Stimulated activated naive CD8-positive, alpha-beta T cell treated with anti-CD3 and anti-CD28 coated beads, Interleukin-15, Interleukin-2, amounts not matched to agents 100 ng/mL and 50 ng/mL, for 24 hours (primary cell): ENCODE results near the gene TRIM27.
"Not testable (repeated sequence)": the region's sequence is repeated elsewhere in the genome, so short reads cannot be mapped to it uniquely, and the experiment has no call there.

Source experiments
- H3K27ac Mint-ChIP-seq: one replicate; pipeline ENCODE4 v1.8.0; 2021; ENCODE audit warnings: mild to moderate bottlenecking, mixed read lengths
- H3K27me3 Mint-ChIP-seq: one replicate; pipeline ENCODE4 v1.8.0; 2021; ENCODE audit warnings: mixed read lengths
- H3K36me3 Mint-ChIP-seq: one replicate; pipeline ENCODE4 v1.8.0; 2021; ENCODE audit warnings: low read depth, mixed read lengths
- H3K4me1 Mint-ChIP-seq: one replicate; pipeline ENCODE4 v1.8.0; 2021; ENCODE audit warnings: low read depth, mixed read lengths
- H3K4me3 Mint-ChIP-seq: one replicate; pipeline ENCODE4 v1.8.0; 2021; ENCODE audit warnings: mild to moderate bottlenecking, mixed read lengths
- H3K9me3 Mint-ChIP-seq: one replicate; pipeline ENCODE4 v1.8.0; 2021; ENCODE audit warnings: mixed read lengths

TRIM27 gene

GRCh38 chr6:28866205-28867085 is 57.3 kb downstream of the TRIM27 start:
- peak overlapping the region; percentile 79 for H3K4me3 Mint-ChIP-seq
- not testable (repeated sequence) for H3K27me3 Mint-ChIP-seq, H3K36me3 Mint-ChIP-seq, H3K9me3 Mint-ChIP-seq
- peak overlapping the region; percentile 88 for H3K27ac Mint-ChIP-seq
- peaks cover 43% of the 10 kb centered on the region for H3K4me1 Mint-ChIP-seq

- Mint-ChIP-seq H3K27ac (peak overlapping the region; percentile 88), H3K27me3 (peaks cover 11% of the 10 kb centered on the region), H3K9me3 (no peaks in the 10 kb centered on the region), H3K36me3 (peaks cover 8% of the 10 kb centered on the region), H3K4me1 (peaks cover 43% of the 10 kb centered on the region), H3K4me3 (peak overlapping the region; percentile 94)
Measured at GRCh38 chr6:28865401-28866204, 58.2 kb downstream of the TRIM27 start.

- Mint-ChIP-seq H3K36me3 (peaks cover 8% of the 10 kb centered on the region), H3K4me3 (peak overlapping the region; percentile 94), H3K4me1 (peaks cover 43% of the 10 kb centered on the region), H3K27ac (peak overlapping the region; percentile 97), H3K9me3 (no peaks in the 10 kb centered on the region), H3K27me3 (peaks cover 11% of the 10 kb centered on the region)
Measured at GRCh38 chr6:28864326-28864923, 59.4 kb downstream of the TRIM27 start.

- Mint-ChIP-seq H3K4me1 (peaks cover 43% of the 10 kb centered on the region), H3K9me3 (no peaks in the 10 kb centered on the region), H3K36me3 (peaks cover 8% of the 10 kb centered on the region), H3K4me3 (peak overlapping the region; percentile 94), H3K27ac (peak overlapping the region; percentile 97), H3K27me3 (peaks cover 11% of the 10 kb centered on the region)
Measured at GRCh38 chr6:28863604-28864325, 60.0 kb downstream of the TRIM27 start.

GRCh38 chr6:28862077-28862476 is 61.7 kb downstream of the TRIM27 start:
- H3K4me1 Mint-ChIP-seq: peaks cover 36% of the 10 kb centered on the region
- no peak overlapping the region for H3K27ac Mint-ChIP-seq
- H3K9me3 Mint-ChIP-seq: no peaks in the 10 kb centered on the region
- H3K36me3 Mint-ChIP-seq: peaks cover 8% of the 10 kb centered on the region
- H3K4me3 Mint-ChIP-seq: no peak overlapping the region
- peaks cover 11% of the 10 kb centered on the region for H3K27me3 Mint-ChIP-seq

GRCh38 chr6:28861339-28861738 is 62.4 kb downstream of the TRIM27 start:
- Mint-ChIP-seq H3K9me3 (no peaks in the 10 kb centered on the region), H3K4me1 (peaks cover 33% of the 10 kb centered on the region), H3K27me3 (peaks cover 11% of the 10 kb centered on the region), H3K36me3 (peaks cover 8% of the 10 kb centered on the region), H3K4me3 (no peak overlapping the region), H3K27ac (no peak overlapping the region)

- Mint-ChIP-seq H3K4me1 (peaks cover 27% of the 10 kb centered on the region), H3K36me3 (peaks cover 8% of the 10 kb centered on the region), H3K9me3 (no peaks in the 10 kb centered on the region), H3K27me3 (peaks cover 11% of the 10 kb centered on the region), H3K27ac (no peak overlapping the region), H3K4me3 (no peak overlapping the region)
Measured at GRCh38 chr6:28860581-28860980, 63.2 kb downstream of the TRIM27 start.

- Mint-ChIP-seq H3K4me3 (no peak overlapping the region), H3K36me3 (peaks cover 8% of the 10 kb centered on the region), H3K27me3 (peaks cover 11% of the 10 kb centered on the region), H3K4me1 (peaks cover 12% of the 10 kb centered on the region), H3K9me3 (no peaks in the 10 kb centered on the region), H3K27ac (no peak overlapping the region)
Measured at GRCh38 chr6:28858963-28859362, 64.8 kb downstream of the TRIM27 start.

- Mint-ChIP-seq H3K36me3 (no peaks in the 10 kb centered on the region), H3K27ac (no peak overlapping the region), H3K9me3 (no peaks in the 10 kb centered on the region), H3K27me3 (peaks cover 12% of the 10 kb centered on the region), H3K4me3 (no peak overlapping the region), H3K4me1 (no peaks in the 10 kb centered on the region)
Measured at GRCh38 chr6:28856620-28857005, 67.2 kb downstream of the TRIM27 start.

- H3K4me1 Mint-ChIP-seq, H3K9me3 Mint-ChIP-seq, H3K27ac Mint-ChIP-seq, H3K36me3 Mint-ChIP-seq, H3K4me3 Mint-ChIP-seq: not testable (repeated sequence)
- peaks cover 17% of the 10 kb centered on the region for H3K27me3 Mint-ChIP-seq
Measured at GRCh38 chr6:28854405-28854804, 69.4 kb downstream of the TRIM27 start.
